DMS114 treated with DMSO at 0.1 percent for 48 hours (cell line): ENCODE data around the gene SEMA5A.

Experiments used
- DNase-seq: peaks from one replicate; lab custom pipeline; 2025; ENCODE audit not compliant: unreplicated experiment; lab: John Stamatoyannopoulos, UW

The SEMA5A gene

DNA sequence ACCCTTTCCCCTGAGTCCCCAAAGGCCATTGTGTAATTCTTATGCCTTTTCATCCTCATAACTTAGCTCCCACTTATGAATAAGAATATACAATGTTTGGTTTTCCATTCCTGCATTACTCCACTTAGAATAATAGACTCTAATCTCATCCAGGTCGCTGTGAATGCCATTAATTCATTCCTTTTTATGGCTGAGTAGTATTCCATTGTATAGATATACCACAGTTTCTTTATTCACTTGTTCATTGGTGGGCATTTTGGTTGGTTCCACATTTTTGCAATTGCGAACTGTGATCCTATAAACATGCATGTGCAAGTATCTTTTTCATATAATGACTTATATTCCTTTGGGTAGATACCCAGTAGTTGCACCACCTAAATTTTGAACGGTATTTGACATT, 101.5 kb downstream of the SEMA5A start:
- DNase-seq = no peak

GRCh38 chr5:9441610-9442009, 104.3 kb downstream of the SEMA5A start:
- DNase-seq = no peak

DNA sequence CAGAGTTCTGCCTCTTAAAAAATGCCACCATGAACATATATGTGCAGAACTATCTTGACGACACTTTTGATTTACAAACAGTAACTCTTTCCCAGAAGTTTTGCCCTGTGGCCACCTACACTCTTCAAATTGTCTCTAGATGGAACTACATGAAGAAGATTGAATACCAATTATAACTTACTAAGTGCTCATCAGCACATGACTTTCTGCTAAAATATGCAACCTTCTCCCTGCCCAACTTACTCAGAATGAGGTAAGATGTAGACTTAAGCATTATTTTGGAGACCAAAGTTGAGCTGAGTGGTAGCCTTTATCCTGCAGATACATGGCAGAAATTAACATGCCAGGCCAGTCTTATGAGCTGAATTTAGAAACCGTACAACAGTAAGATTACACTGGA, 105.4 kb downstream of the SEMA5A start:
- DNase-seq = no peak

- DNase-seq = no peak
Observed at GRCh38 chr5:9439531-9440292, 106.2 kb downstream of the SEMA5A start.

GRCh38 chr5:9438596-9439354, 107.1 kb downstream of the SEMA5A start:
- DNase-seq = no peak

DNA sequence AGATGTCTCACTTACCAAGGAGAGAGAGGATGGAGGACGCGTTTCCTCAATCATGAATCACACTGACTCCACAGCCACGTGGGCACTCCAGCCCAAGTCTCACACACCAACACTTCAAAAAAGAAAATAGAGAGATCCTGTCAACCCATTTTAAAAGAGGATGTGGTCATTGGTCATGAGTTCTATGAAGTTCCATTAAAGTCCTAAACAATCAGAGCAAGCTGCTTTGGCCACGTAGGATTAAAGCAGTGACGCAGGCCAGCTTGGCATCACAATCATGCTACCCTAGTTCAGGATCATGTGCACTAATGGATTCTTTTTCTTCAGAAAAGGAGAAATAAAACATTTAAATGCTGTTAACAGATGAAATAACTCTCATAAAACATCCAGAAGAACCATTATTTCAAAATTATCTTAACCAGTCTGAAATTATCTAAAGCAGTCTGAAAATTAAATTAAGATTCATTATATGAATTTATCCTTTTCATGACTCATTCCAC, 108.1 kb downstream of the SEMA5A start:
- DNase-seq = no peak

GRCh38 chr5:9431496-9432258, 114.2 kb downstream of the SEMA5A start:
- DNase-seq = no peak

GRCh38 chr5:9431151-9431495, 114.8 kb downstream of the SEMA5A start:
- DNase-seq = no peak

- DNase-seq = no peak
Observed at GRCh38 chr5:9430306-9430705, 115.6 kb downstream of the SEMA5A start.

DNA sequence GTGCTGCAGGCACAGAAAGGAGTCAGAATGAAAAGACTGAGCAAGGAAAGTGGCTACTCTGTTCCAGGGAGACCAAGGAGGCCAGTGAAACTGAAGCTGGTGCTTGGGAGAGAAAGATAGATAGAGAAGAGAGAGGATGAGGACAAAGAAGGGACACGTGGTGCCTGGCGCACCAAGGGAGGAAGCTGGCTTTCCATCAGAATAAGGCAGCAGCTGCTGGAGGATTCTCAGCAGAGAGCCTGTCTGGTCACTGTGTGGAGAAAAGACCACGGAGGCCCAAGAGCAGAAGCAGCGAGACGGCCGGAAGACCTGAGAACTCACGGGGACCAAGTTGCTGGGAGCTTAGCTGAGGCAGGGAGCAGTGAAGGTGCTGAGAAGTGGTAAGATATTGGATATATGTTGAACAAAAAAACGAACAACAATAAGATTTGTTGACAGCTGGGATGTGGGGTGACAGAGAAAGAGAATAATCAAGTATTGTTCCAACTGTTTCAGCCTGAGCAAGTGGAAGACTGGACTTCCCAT, 116.1 kb downstream of the SEMA5A start:
- DNase-seq = no peak

- DNase-seq = no peak
Observed at GRCh38 chr5:9428272-9428671, 117.6 kb downstream of the SEMA5A start.

DNA sequence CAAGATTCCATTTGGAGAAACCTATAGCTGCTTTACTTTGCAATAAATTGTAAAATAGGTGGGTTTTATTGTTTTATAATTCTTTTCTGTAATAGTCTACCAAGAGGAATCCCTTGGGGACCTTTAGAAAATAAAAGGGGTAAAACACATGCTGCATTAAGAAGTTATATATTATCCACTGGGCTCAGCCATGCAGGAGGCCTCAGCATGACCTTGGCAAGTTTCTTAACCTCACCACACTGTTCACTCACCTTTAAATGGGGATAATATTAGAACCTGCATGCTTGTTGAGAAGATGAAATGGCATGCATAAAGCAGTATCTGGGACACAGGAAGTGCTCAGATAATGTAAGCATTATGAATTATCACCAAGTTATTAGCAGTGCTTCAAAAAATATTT, 120.2 kb downstream of the SEMA5A start:
- no peak for DNase-seq

- DNase-seq = no peak
Observed at GRCh38 chr5:9423571-9423970, 122.3 kb downstream of the SEMA5A start.

DNA sequence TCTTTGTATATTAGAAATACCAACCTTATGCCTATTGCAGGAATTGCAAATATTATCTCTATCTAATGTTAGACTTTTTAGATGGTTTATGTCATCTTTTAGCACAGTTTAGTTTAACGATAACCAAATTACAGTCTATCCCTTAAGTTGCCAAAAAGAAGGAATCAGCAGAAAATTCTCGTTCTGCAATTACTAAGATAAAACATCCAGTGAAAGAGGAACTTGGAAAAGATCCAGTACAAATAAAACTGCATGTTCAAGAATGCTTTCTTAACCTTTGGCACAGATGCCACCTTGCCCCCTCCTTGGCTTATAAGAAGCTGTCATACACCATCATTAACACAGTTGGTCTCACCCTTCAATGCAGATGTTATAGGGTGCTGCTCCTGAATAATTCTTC, 124.0 kb downstream of the SEMA5A start:
- no peak for DNase-seq

DNA sequence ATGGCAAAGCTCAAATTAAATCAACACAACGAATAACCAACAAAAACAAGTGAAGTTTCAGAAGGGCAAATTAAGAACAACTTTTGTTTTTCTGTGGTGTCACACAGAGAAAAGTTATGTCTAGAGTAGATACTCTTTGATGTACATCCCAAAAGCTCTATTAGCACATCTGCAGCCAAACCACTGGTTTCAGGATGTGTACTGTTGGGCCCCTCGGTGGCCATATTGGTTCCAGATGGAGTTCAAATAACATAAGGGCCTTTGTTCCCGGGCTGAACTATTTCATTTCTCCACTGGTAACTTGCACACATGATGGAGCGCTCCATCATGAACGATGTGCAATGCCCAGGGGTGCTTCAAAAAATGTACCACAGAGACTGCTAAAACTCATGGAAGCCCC, 126.1 kb downstream of the SEMA5A start:
- no peak for DNase-seq

DNA sequence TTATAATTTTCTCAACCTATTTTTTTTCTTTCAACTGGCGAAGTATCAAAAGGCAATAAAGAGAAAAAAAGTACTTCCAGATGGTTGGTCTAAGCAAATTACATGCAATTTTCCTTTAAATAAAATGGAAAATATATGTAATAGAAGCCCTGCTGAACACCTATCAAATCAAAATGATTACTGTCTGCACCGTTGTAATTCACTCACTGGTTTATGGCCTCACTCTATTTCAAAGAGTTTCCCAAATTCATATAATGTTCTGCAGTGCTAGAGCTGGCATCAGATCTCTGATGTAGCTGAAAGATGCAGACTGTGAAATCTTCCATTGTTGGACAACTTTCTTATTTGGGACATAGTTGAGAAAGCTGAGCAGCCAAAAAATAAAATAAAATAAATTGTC, 130.3 kb downstream of the SEMA5A start:
- DNase-seq = no peak

DNA sequence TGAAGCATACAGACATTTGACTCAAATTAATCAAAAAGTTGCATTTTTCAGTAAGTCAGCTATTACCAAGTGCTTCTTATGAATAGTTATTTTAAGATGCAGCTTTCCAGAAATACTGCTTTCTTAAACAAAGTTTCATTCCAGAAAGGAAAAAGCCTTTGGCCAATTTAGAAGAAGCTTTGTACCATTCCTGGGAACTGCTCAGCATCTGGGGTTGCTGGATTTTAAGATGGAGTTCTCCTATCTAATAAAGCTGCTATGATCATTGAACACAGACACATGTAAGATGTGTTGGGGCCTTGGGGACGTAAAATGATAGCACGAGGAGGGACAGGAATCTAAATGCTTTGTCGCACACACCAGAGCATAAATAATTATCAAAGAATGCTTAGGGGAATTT, 130.8 kb downstream of the SEMA5A start:
- DNase-seq = no peak

DNA sequence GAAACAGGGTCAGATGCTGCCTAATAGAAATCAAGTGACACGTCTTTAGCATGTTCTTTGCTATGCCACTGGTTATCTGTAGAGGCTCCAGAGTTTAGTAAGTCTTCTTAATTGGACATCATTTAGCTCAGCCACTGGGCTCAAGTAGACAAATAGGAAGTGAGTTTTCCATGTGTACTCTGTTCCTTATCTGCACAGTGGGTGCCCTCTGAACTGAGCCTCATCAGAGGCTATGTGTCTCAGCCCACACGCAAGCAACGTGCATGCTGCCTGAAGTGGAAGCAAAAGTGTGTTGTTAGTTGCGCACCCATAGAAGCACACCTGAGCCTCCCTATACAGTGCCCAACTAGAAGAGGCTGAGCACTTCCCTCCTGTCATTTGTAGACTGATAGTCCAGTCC, 134.7 kb downstream of the SEMA5A start:
- no peak for DNase-seq

GRCh38 chr5:9409413-9409960, 136.4 kb downstream of the SEMA5A start:
- no peak for DNase-seq

- DNase-seq = no peak
Observed at GRCh38 chr5:9408964-9409363, 136.9 kb downstream of the SEMA5A start.

GRCh38 chr5:9405196-9405754, 140.6 kb downstream of the SEMA5A start:
- DNase-seq = no peak
